HepG2 (cell line): ENCODE results near the gene GPR107. TPM values are rescaled to one million over a fixed set of nuclear protein-coding genes. Genes with fewer than 3 reads are reported as not detected.

ENCODE experiments used
- ATAC-seq: fragments of 200-7000 bp; cut with Tn5 transposase; 3 replicates; pipeline ENCODE4 v1.9.1; 2020; ENCODE audit warnings: mild to moderate bottlenecking, moderate library complexity
- BruUV-seq: library from RNA; stranded (reverse); fragments of 400-500 nt; replicated peaks from 2 replicates; lab custom pipeline; 2021; lab: Mats Ljungman, UMichigan
- CTCF ChIA-PET: fragments of 300-600 bp; formaldehyde crosslinking; extraction: SDS; loops from one replicate; lab custom pipeline; 2021; ENCODE audit warnings: low total read pairs, inconsistent platforms, low intra/inter-chr PET ratio; lab: Yijun Ruan, JAX
- POLR2A ChIA-PET: fragments of 350-600 bp; sonication (Branson Sonifier 250); formaldehyde crosslinking; loops from one replicate; lab custom pipeline; 2020; ENCODE audit warnings: antibody characterized with exemption, inconsistent platforms; lab: Yijun Ruan, JAX
- DNase-seq: peaks from one replicate; pipeline ENCODE4 v3.0.0-alpha.2; 2015; ENCODE audit warnings: low spot score
- FAIRE-seq: peaks from 3 replicates; lab custom pipeline; 2011; peaks lifted over from hg19 to GRCh38; lab: Jason Lieb, UNC
- H2AFZ ChIP-seq: one replicate; pipeline ENCODE4 v1.6.1; 2011; ENCODE audit warnings: low read length, inconsistent platforms
- H3K27ac ChIP-seq: fragments of 300-600 bp; 3 replicates; pipeline ENCODE4 v1.8.0; 2011; ENCODE audit warnings: mixed run types, mild to moderate bottlenecking, mixed read lengths, low read length, inconsistent platforms; ENCODE audit not compliant: insufficient read depth; ENCODE audit errors: extremely low read length
- H3K27me3 ChIP-seq, 2 experiments: fragments of 200-600 bp in 1 of 2; 2 replicates in 1 of 2; 3 replicates in 1 of 2; pipeline versions ENCODE4 v1.6.0 to v1.8.0; 2011; ENCODE audit warnings: low read length in 2 of 2, mild to moderate bottlenecking in 2 of 2, moderate library complexity in 2 of 2, inconsistent platforms in 1 of 2; ENCODE audit not compliant: insufficient read depth in 2 of 2, control insufficient read depth in 1 of 2
- H3K36me3 ChIP-seq, 2 experiments: fragments of 200-600 bp in 1 of 2; replicated peaks in 1 of 2; 2 replicates in 1 of 2; 3 replicates in 1 of 2; pipeline versions ENCODE4 v1.5.1 to v1.8.0; 2011; ENCODE audit warnings: low read length in 2 of 2, inconsistent platforms in 1 of 2; ENCODE audit not compliant: insufficient read depth in 2 of 2, control insufficient read depth in 1 of 2
- H3K4me1 ChIP-seq: 2 replicates; pipeline ENCODE4 v1.5.1; 2012; ENCODE audit warnings: low read length, inconsistent platforms; ENCODE audit not compliant: insufficient read depth
- H3K4me2 ChIP-seq: 2 replicates; pipeline ENCODE4 v1.6.0; 2011; ENCODE audit warnings: low read depth, low read length, inconsistent platforms
- H3K4me3 ChIP-seq, 3 experiments: fragments of 200-600 bp in 1 of 3; sonication (generic), shearing (Covaris generic) in 1 of 3; replicated peaks in 1 of 3; 2 replicates each; pipeline ENCODE4 v1.5.1; 2011 to 2016; ENCODE audit warnings: low read length in 3 of 3, inconsistent platforms in 2 of 3, low read depth in 2 of 3, mild to moderate bottlenecking in 2 of 3, control low read depth in 1 of 3, mixed read lengths in 1 of 3; ENCODE audit not compliant: insufficient read depth in 1 of 3
- H3K79me2 ChIP-seq: one replicate; pipeline ENCODE4 v1.6.1; 2011; ENCODE audit warnings: low read length, inconsistent platforms; ENCODE audit not compliant: insufficient read depth
- H3K9ac ChIP-seq: 2 replicates; pipeline ENCODE4 v1.6.0; 2011; ENCODE audit warnings: mild to moderate bottlenecking, low read depth, low read length, inconsistent platforms; ENCODE audit not compliant: insufficient read depth
- H3K9me3 ChIP-seq: 2 replicates; pipeline ENCODE4 v1.5.1; 2012; ENCODE audit warnings: mild to moderate bottlenecking, low read length
- H4K20me1 ChIP-seq: 2 replicates; pipeline ENCODE4 v1.6.0; 2011; ENCODE audit warnings: inconsistent platforms, mild to moderate bottlenecking, low read length, moderate library complexity; ENCODE audit not compliant: insufficient read depth
- CAMTA2 ChIP-seq: sonication (generic); formaldehyde crosslinking; IDR thresholded peaks from 2 replicates; pipeline ENCODE4 v1.4.0; 2020; ENCODE audit warnings: mild to moderate bottlenecking, missing genetic modification reagents, borderline replicate concordance
- E2F1 ChIP-seq: sonication (generic); formaldehyde crosslinking; IDR thresholded peaks from 2 replicates; pipeline ENCODE4 v1.5.0; 2020; ENCODE audit warnings: missing genetic modification reagents
- E2F5 ChIP-seq: sonication (generic); formaldehyde crosslinking; conservative IDR thresholded peaks from 2 replicates; pipeline ENCODE4 v1.4.0; 2020; ENCODE audit warnings: missing genetic modification reagents
- NR2C2 ChIP-seq: sonication (generic); formaldehyde crosslinking; IDR thresholded peaks from 2 replicates; pipeline ENCODE4 v1.4.0; 2020; ENCODE audit warnings: missing genetic modification reagents, mild to moderate bottlenecking, moderate library complexity, borderline replicate concordance
- SRSF1 ChIP-seq: fragments of 200-400 bp; formaldehyde crosslinking; optimal IDR thresholded peaks from 2 replicates; pipeline ENCODE3; 2017; ENCODE audit warnings: mild to moderate bottlenecking, low read depth, low read length, moderate library complexity
- ZNF468 ChIP-seq: sonication (generic); formaldehyde crosslinking; IDR thresholded peaks from 2 replicates; pipeline ENCODE4 v1.8.0; 2022; ENCODE audit warnings: mild to moderate bottlenecking, moderate library complexity, missing genetic modification reagents
- ZNF572 ChIP-seq: sonication (generic); formaldehyde crosslinking; IDR thresholded peaks from 2 replicates; pipeline ENCODE4 v1.5.1; 2020; ENCODE audit warnings: mild to moderate bottlenecking, missing genetic modification reagents
- ZSCAN12 ChIP-seq: sonication (generic); formaldehyde crosslinking; IDR thresholded peaks from 2 replicates; pipeline ENCODE4 v1.9.0; 2021; ENCODE audit warnings: mild to moderate bottlenecking, missing genetic modification reagents
- ZSCAN22 ChIP-seq: sonication (generic); formaldehyde crosslinking; IDR thresholded peaks from 2 replicates; pipeline ENCODE4 v1.4.0; 2020; ENCODE audit warnings: mild to moderate bottlenecking, missing genetic modification reagents
- in situ Hi-C: cut with HindIII; loops from 2 replicates; pipeline ENCODE4 v1.10.0; 2017; ENCODE audit warnings: low pct_unique_long_range_greater_than_20kb; ENCODE audit not compliant: extremely low pct_ligation_motif_present
- intact Hi-C: fragments of 100-400 bp; cut with micrococcal nuclease; formaldehyde crosslinking; loops from one replicate; pipeline ENCODE4 v1.10.0; 2022; ENCODE audit not compliant: unreplicated experiment
- polyA plus RNA-seq, 8 experiments: library from polyadenylated mRNA; depleted of rRNA in 3 of 8; stranded (reverse) in 7 of 8; unstranded in 1 of 8; fragments of >200 nt; fragmentation: Illumina TruSeq in 4 of 8; extraction: Trizol in 4 of 8; gene quantifications; 2 replicates each; pipeline versions ENCODE4 v1.2.1 to v1.2.3, GENCODE V29; 2011 to 2016; ENCODE audit warnings: low read depth in 4 of 8, missing spikeins in 1 of 8, mixed read lengths in 1 of 8; ENCODE audit not compliant: insufficient read depth in 1 of 8
- total RNA-seq, 5 experiments: library from RNA; depleted of rRNA; stranded (reverse); fragments of >200 nt; fragmentation: Illumina TruSeq; extraction: Trizol; gene quantifications; 2 replicates each; pipeline ENCODE4 v1.2.3, GENCODE V29; 2016; ENCODE audit warnings: low read depth in 1 of 5

GPR107 gene
- total and polyA plus RNA-seq, 2 of the 13 experiments (the other 11 are each of a cell fraction or from before 2014, with no cell fraction given) = 22.5 to 24.4 TPM

- in situ Hi-C loops (loop anchor here (5.0 to 10.0 kb wide), 2 partner anchors 123 to 230 kb away; no protein-coding TSS in a partner anchor), intact Hi-C loops (no loop called here)
- POLR2A ChIA-PET = no interaction called here
- CTCF ChIA-PET = no interaction called here
- H3K27ac ChIP-seq = no peak overlapping the region
- H2AFZ ChIP-seq = no peak overlapping the region
- no peaks in the 10 kb centered on the region for H3K27me3 ChIP-seq
- FAIRE-seq (no peak), ATAC-seq (no peak), DNase-seq (no peak)
- TF ChIP-seq ZSCAN22 (no peak), CAMTA2 (no peak), ZSCAN12 (CRISPR knock-in tag) (no peak), ZNF468 (CRISPR knock-in tag) (no peak), ZNF572 (no peak), E2F5 (CRISPR knock-in tag) (no peak), E2F1 (CRISPR knock-in tag) (no peak), SRSF1 (no peak), NR2C2 (no peak)
- H3K9me3 ChIP-seq = no peaks in the 10 kb centered on the region
- no peaks in the 10 kb centered on the region for H4K20me1 ChIP-seq
- no peaks in the 10 kb centered on the region for H3K79me2 ChIP-seq
- H3K4me1 ChIP-seq = no peaks in the 10 kb centered on the region
- H3K4me3 ChIP-seq = no peak overlapping the region
- H3K36me3 ChIP-seq = peaks cover 15 to 53% of the 10 kb centered on the region in 2 experiments
- H3K9ac ChIP-seq = no peak overlapping the region
- no peak overlapping the region for H3K4me2 ChIP-seq
- no TSS peak for BruUV-seq
Observed at GRCh38 chr9:130114741-130115140, 61.0 kb downstream of the GPR107 start.
